Peyer's patch (tissue), 4 donors: ENCODE results near the gene DISC1. TPM values are rescaled to one million over a fixed set of nuclear protein-coding genes. Genes with fewer than 3 reads are reported as not detected.

Experiments
- DNase-seq, 3 donors: peaks; one replicate each; pipeline ENCODE4 v3.0.0-alpha.2; 2017 to 2019
- H3K27ac ChIP-seq, 4 donors: fragments of 200-600 bp; sonication (generic); one replicate each; pipeline ENCODE4 v1.5.1; 2016 to 2019
- H3K27me3 ChIP-seq, 2 donors: fragments of 200-600 bp; sonication (generic); one replicate each; pipeline ENCODE4 v1.5.1; 2019
- H3K36me3 ChIP-seq, 3 donors: fragments of 200-600 bp; sonication (generic); one replicate each; pipeline ENCODE4 v1.5.1; 2016 to 2019
- H3K4me1 ChIP-seq, 4 donors: fragments of 200-600 bp; sonication (generic); one replicate each; pipeline ENCODE4 v1.5.1; 2016 to 2019
- H3K4me3 ChIP-seq, 4 donors: fragments of 200-600 bp; sonication (generic); 1 replicate in 3 of 4; 2 replicates in 1 of 4; pipeline ENCODE4 v1.5.1; 2016 to 2019; ENCODE audit warnings: mild to moderate bottlenecking in 1 of 4
- H3K9me3 ChIP-seq, 4 donors: fragments of 200-600 bp; sonication (generic); one replicate each; pipeline ENCODE4 v1.5.1; 2016 to 2019; ENCODE audit warnings: mild to moderate bottlenecking in 1 of 4
- CTCF ChIP-seq, 6 experiments: fragments of 450-650 bp in 4 of 6; fragments of 200-600 bp in 2 of 6; sonication (generic) in 1 of 6; IDR thresholded peaks; one replicate each; pipeline ENCODE4 v1.5.1; 2017 to 2019; ENCODE audit warnings: antibody characterized with exemption in 6 of 6, mild to moderate bottlenecking in 3 of 6, moderate library complexity in 1 of 6
- POLR2A ChIP-seq, 2 donors: fragments of 450-650 bp; IDR thresholded peaks; one replicate each; pipeline ENCODE4 v1.5.1; 2017; ENCODE audit warnings: antibody characterized with exemption in 2 of 2, mild to moderate bottlenecking in 2 of 2, moderate library complexity in 2 of 2
- total RNA-seq, 4 donors: library from RNA; depleted of rRNA; stranded (reverse); fragments of >200 nt; gene quantifications; one replicate each; pipeline ENCODE4 v1.1.0, GENCODE V29; 2016

The DISC1 gene
- total RNA-seq, 4 donors from 2014 or later, result 2.3 to 39.6 (median 5.6) TPM

- Histone ChIP-seq H3K36me3 (no peaks in the 10 kb centered on the region), H3K4me1 (no peaks in the 10 kb centered on the region), H3K9me3 (no peaks in the 10 kb centered on the region), H3K27me3 (no peaks in the 10 kb centered on the region), H3K27ac (no peak overlapping the region), H3K4me3 (no peak overlapping the region)
- DNase-seq, result no peak
- TF ChIP-seq POLR2A (IDR thresholded peaks at IDR 0.05) (no peak), CTCF (IDR thresholded peaks at IDR 0.05) (no peak)
Observed at GRCh38 chr1:231810415-231810814, 183.8 kb downstream of the DISC1 start.

GRCh38 chr1:231814021-231814420, 187.4 kb downstream of the DISC1 start:
- H3K9me3 ChIP-seq, result no peaks in the 10 kb centered on the region
- no peak overlapping the region for H3K27ac ChIP-seq
- TF ChIP-seq CTCF (IDR thresholded peaks at IDR 0.05) (no peak), POLR2A (IDR thresholded peaks at IDR 0.05) (no peak)

GRCh38 chr1:231814521-231814920, 187.9 kb downstream of the DISC1 start:
- no peaks in the 10 kb centered on the region for H3K36me3 ChIP-seq
- no peak overlapping the region for H3K27ac ChIP-seq
- TF ChIP-seq CTCF (IDR thresholded peaks at IDR 0.05), result no peak
- TF ChIP-seq POLR2A (IDR thresholded peaks at IDR 0.05), result no peak
- H3K4me1 ChIP-seq, result no peaks in the 10 kb centered on the region
- no peaks in the 10 kb centered on the region for H3K27me3 ChIP-seq
- no peak for DNase-seq
- H3K9me3 ChIP-seq, result no peaks in the 10 kb centered on the region
- no peak overlapping the region for H3K4me3 ChIP-seq

More at GRCh38 chr1:231814021-231814420, 187.4 kb downstream of the DISC1 start:
- Histone ChIP-seq H3K4me3 (no peak overlapping the region), H3K36me3 (no peaks in the 10 kb centered on the region), H3K27me3 (no peaks in the 10 kb centered on the region), H3K4me1 (no peaks in the 10 kb centered on the region)
- DNase-seq, result no peak

- no peak for DNase-seq
- TF ChIP-seq CTCF (IDR thresholded peaks at IDR 0.05), result no peak
- TF ChIP-seq POLR2A (IDR thresholded peaks at IDR 0.05), result no peak
- Histone ChIP-seq H3K27me3 (no peaks in the 10 kb centered on the region), H3K4me1 (no peaks in the 10 kb centered on the region), H3K9me3 (no peaks in the 10 kb centered on the region), H3K36me3 (no peaks in the 10 kb centered on the region), H3K27ac (no peak overlapping the region), H3K4me3 (no peak overlapping the region)
Observed at GRCh38 chr1:231817801-231818200, 191.2 kb downstream of the DISC1 start.

GRCh38 chr1:231818337-231818736, 191.7 kb downstream of the DISC1 start:
- Histone ChIP-seq H3K27me3 (no peaks in the 10 kb centered on the region), H3K4me3 (no peak overlapping the region), H3K4me1 (no peaks in the 10 kb centered on the region), H3K36me3 (no peaks in the 10 kb centered on the region), H3K27ac (no peak overlapping the region), H3K9me3 (no peaks in the 10 kb centered on the region)
- no peak for DNase-seq
- TF ChIP-seq CTCF (IDR thresholded peaks at IDR 0.05) (no peak), POLR2A (IDR thresholded peaks at IDR 0.05) (no peak)

- Histone ChIP-seq H3K4me3 (no peak overlapping the region), H3K4me1 (no peaks in the 10 kb centered on the region), H3K9me3 (no peaks in the 10 kb centered on the region), H3K36me3 (no peaks in the 10 kb centered on the region), H3K27me3 (no peaks in the 10 kb centered on the region), H3K27ac (no peak overlapping the region)
- no peak for TF ChIP-seq POLR2A (IDR thresholded peaks at IDR 0.05)
- no peak for TF ChIP-seq CTCF (IDR thresholded peaks at IDR 0.05)
- no peak for DNase-seq
Observed at GRCh38 chr1:231821281-231821680, 194.7 kb downstream of the DISC1 start.
